Putamen (tissue), 1 donor: ENCODE data around the gene ICE1.

Experiments
- DNase-seq: peaks from one replicate; pipeline ENCODE4 v3.0.0-alpha.2; 2016; ENCODE audit warnings: low spot score

Gene ICE1

DNA sequence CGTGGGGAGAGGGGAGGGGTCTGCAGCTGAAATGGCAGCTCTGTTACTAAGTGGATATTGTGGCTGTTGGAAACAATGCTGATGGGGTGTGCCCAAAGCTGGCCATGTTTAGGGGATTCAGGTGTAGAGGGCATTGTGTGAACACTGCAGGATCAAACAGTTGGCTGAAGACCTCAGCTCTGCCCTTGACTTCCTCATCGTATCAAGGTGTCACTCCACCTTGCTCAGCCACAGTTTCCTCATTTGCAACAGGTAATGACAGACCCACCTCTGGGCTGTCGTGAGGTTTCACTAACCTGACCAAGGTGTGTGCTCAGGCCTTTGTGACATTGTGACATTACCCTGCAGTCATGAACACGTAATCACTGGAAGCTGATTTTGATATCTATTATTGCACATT, 111.9 kb downstream of the ICE1 start:
- no peak for DNase-seq

DNA sequence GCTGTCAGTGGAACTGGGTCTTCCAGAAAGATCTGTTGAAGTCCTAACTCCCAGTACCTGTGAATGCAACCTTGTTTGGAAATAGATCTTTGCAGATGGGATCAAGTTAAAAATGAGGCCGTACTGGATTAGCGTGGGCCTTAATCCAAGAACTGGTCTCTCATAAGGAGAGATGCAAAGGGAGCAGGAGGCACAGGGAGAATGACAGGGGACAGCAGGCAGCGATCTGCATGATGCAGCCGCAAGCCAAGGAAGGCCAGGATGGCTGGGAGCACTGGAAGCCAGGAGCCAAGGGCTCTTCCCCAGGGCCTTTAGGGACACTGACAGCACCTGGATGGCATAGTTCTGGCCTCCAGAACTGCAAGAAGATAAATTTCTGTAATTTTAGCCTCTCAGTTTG, 114.4 kb downstream of the ICE1 start:
- DNase-seq: no peak

DNA sequence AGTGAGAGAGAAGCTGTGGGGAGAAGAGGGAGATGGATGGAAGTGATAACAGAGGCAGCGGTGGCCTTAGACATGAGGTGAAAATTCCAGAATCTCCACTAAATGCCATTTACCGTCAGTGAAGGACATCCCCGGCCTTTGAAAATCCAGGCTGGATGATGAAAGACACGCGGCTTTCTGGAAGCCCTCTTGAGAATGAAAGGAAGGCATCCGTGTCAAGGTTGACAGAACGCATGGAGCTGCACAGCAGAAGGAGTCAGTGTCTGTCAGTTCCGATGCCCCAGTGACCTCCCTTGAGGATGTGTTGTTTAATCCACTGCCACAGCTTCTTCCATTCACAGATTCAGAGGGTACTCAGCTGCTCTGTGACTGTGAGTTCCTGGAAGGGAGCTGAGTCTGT, 114.9 kb downstream of the ICE1 start:
- DNase-seq: no peak

DNA sequence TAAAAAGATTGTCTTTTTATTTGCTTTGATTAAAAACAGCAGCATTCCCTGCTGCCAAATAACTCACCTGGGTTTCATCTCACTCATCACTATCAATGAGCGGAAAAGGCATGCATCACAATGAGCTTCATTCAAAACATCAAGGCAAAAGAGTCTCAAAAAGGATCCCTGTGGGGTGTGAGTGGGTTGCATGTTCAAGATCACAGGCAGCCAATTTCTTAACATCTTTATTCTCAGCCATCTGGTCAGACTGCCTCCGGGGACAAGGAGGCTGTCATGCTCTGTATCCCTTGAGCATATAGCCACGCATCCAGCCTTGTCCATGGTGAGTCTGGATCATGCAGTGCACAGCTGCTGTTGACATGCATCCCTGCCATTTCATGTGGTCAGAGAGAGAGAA, 117.1 kb downstream of the ICE1 start:
- DNase-seq: no peak
